ENCODE measurements around the gene PPARD. TPM values are rescaled to one million over a fixed set of nuclear protein-coding genes. Genes with fewer than 3 reads are reported as not detected.

Gene PPARD
- polyA plus RNA-seq, 2 of the 4 experiments (the other 2 are of a cell fraction), result 3.8 to 5.9 TPM

DNA sequence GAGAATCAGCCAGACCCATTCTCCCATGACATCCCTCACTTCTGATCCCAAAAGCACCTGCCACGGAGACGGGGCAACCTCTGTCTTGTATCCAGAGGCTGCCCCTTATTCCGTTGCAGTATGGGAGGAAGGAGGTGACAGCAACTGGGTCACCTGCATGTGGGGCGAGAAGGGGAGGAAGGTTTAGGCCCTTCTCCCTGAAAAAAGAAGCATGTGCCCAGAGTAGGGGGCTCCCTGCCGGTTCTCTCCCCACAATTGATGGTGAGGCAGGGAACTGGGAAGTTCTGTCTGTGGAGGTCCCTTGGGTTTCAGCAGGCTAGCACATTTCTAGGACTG is 60.5 kb downstream of the PPARD start:
- H3K9me3 ChIP-seq, result no peaks in the 10 kb centered on the region
- CTCF ChIA-PET, result no interaction called here

More for the DNA sequence above, 60.5 kb downstream of the PPARD start:
- DNase-seq (ENCODE audit: low read depth in 1 of 2, low spot score in 1 of 2) (no peak), ATAC-seq (no peak), FAIRE-seq (no peak)
- Histone ChIP-seq H3K27ac (peak overlapping the region; percentile 18 to 27; a peak in 1 of 6 replicates), H3K4me2 (peak overlapping the region; percentile 59), H3K4me3 (no peak overlapping the region), H3K4me1 (peaks cover 27% of the 10 kb centered on the region)
- TF ChIP-seq NPAS2 (CRISPR knock-in tag; IDR thresholded peaks at IDR 0.05; ENCODE audit: borderline replicate concordance) (no peak), MYC (IDR thresholded peaks at IDR 0.05; ENCODE audit: borderline replicate concordance, low read length) (no peak), REST (IDR thresholded peaks at IDR 0.05) (no peak), BHLHE40 (IDR thresholded peaks at IDR 0.05; ENCODE audit: low read depth, low read length) (no peak), KDM1A (IDR thresholded peaks at IDR 0.05; ENCODE audit: low read depth) (no peak), CTCF (IDR thresholded peaks at IDR 0.05) (no peak), SMC3 (IDR thresholded peaks at IDR 0.05) (no peak), HDAC2 (IDR thresholded peaks at IDR 0.05) (no peak), MAFK (IDR thresholded peaks at IDR 0.05; ENCODE audit: partially characterized antibody) (no peak), JUN (IDR thresholded peaks at IDR 0.05) (no peak), BCL3 (IDR thresholded peaks at IDR 0.05) (no peak), NR3C1 (IDR thresholded peaks at IDR 0.05) (no peak), HMGXB4 (CRISPR knock-in tag; IDR thresholded peaks at IDR 0.05; ENCODE audit: borderline replicate concordance) (no peak), RFX5 (IDR thresholded peaks at IDR 0.05) (no peak), CBX8 (IDR thresholded peaks at IDR 0.05) (no peak), FOSL2 (IDR thresholded peaks at IDR 0.05) (no peak), FOSL2 (CRISPR knock-in tag; IDR thresholded peaks at IDR 0.05) (no peak), CBX2 (IDR thresholded peaks at IDR 0.05; ENCODE audit: borderline replicate concordance, low read depth) (no peak), POLR2AphosphoS2 (conservative IDR thresholded peaks at IDR 0.05; ENCODE audit: low read length) (no peak)
- TF ChIP-seq, protein P1, sequence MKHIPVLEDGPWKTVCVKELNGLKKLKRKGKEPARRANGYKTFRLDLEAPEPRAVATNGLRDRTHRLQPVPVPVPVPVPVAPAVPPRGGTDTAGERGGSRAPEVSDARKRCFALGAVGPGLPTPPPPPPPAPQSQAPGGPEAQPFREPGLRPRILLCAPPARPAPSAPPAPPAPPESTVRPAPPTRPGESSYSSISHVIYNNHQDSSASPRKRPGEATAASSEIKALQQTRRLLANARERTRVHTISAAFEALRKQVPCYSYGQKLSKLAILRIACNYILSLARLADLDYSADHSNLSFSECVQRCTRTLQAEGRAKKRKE (CRISPR knock-in tag; IDR thresholded peaks at IDR 0.05; ENCODE audit: low read depth), result no peak
- 84% methylated on average over 5 of the region's 5 CpGs for WGBS (ENCODE audit: missing lambda C conversion rate)
- POLR2A ChIA-PET, result no interaction called here
